LHCN-M2 (cell line): ENCODE data around the gene CHID1. TPM values are rescaled to one million over a fixed set of nuclear protein-coding genes. Genes with fewer than 3 reads are reported as not detected.

Experiments
- DNase-seq: peaks from one replicate; pipeline ENCODE4 v3.0.0-alpha.2; 2012; ENCODE audit warnings: low read depth
- total RNA-seq: library from RNA; depleted of rRNA; stranded (reverse); fragments of >200 nt; gene quantifications from 2 replicates; pipeline ENCODE4 v1.2.3, GENCODE V29; 2014

The CHID1 gene
- total RNA-seq, 1 experiment from 2014 or later: 52.2 TPM

- peak; percentile 34 for DNase-seq
Observed at GRCh38 chr11:933142-933851, 22.7 kb upstream of the CHID1 start.

- no peak for DNase-seq
Observed at GRCh38 chr11:932435-932834, 21.8 kb upstream of the CHID1 start.

- no peak for DNase-seq
Observed at GRCh38 chr11:931385-931784, 20.8 kb upstream of the CHID1 start.

- no peak for DNase-seq
Observed at GRCh38 chr11:929405-929804, 18.8 kb upstream of the CHID1 start.

- DNase-seq: no peak
Observed at GRCh38 chr11:928786-929185, 18.2 kb upstream of the CHID1 start.

- no peak for DNase-seq
Observed at GRCh38 chr11:927871-928270, 17.3 kb upstream of the CHID1 start.

GRCh38 chr11:926341-926916 is 15.8 kb upstream of the CHID1 start:
- DNase-seq: peak; percentile 68

GRCh38 chr11:925496-926301 is 15.1 kb upstream of the CHID1 start, which contains the start of gene AP2A2:
Gene AP2A2 (plus strand): TSS chr11:925870. CDS start chr11:926022, 152 bp downstream.
- peak; percentile 85 for DNase-seq

- DNase-seq: no peak
Observed at GRCh38 chr11:925158-925495, 14.5 kb upstream of the CHID1 start.

- no peak for DNase-seq
Observed at GRCh38 chr11:924406-925157, 14.0 kb upstream of the CHID1 start.

- DNase-seq: no peak
Observed at GRCh38 chr11:923691-924405, 13.2 kb upstream of the CHID1 start.

GRCh38 chr11:921921-922678 is 11.5 kb upstream of the CHID1 start:
- DNase-seq: no peak

GRCh38 chr11:917426-917825 is 6.8 kb upstream of the CHID1 start:
- DNase-seq: no peak

- DNase-seq: no peak
Observed at GRCh38 chr11:914747-915501, 4.3 kb upstream of the CHID1 start.

- DNase-seq: no peak
Observed at GRCh38 chr11:914204-914603, 3.6 kb upstream of the CHID1 start.

GRCh38 chr11:913043-913442 is 2.4 kb upstream of the CHID1 start:
- DNase-seq: no peak

GRCh38 chr11:912266-912665 is 1.7 kb upstream of the CHID1 start:
- no peak for DNase-seq

GRCh38 chr11:911890-912219 is 1.2 kb upstream of the CHID1 start:
- no peak for DNase-seq

- peak; percentile 56 for DNase-seq
Observed at GRCh38 chr11:911031-911889, 650 bp upstream of the CHID1 start.
